Stimulated activated CD4-positive, alpha-beta T cell treated with anti-CD3 and anti-CD28 coated beads, Interleukin-1b, Interleukin-23, amount 100 ng/mL, for 4 hours (primary cell): ENCODE results near the gene EIF1.
"Not testable (repeated sequence)": the region's sequence is repeated elsewhere in the genome, so short reads cannot be mapped to it uniquely, and the experiment has no call there.

Experiments used
- DNase-seq, 2 donors: peaks; one replicate each; pipeline ENCODE4 v3.0.0-alpha.2; 2020; ENCODE audit warnings: low read depth in 2 of 2

EIF1 gene

GRCh38 chr17:41700843-41701242 lies 12.2 kb downstream of the EIF1 start:
- not testable (repeated sequence) for DNase-seq

GRCh38 chr17:41702712-41703111 lies 14.0 kb downstream of the EIF1 start:
- DNase-seq: no peak

GRCh38 chr17:41705271-41705991 lies 16.7 kb downstream of the EIF1 start:
- DNase-seq: no peak

- DNase-seq: no peak
Observed at GRCh38 chr17:41707803-41708669, 19.4 kb downstream of the EIF1 start.

GRCh38 chr17:41710472-41711090 lies 21.9 kb downstream of the EIF1 start:
- DNase-seq: no peak

- DNase-seq: no peak
Observed at GRCh38 chr17:41711669-41712400, 23.1 kb downstream of the EIF1 start, which contains the start of gene GAST. GAST (plus strand) TSS chr17:41712331; CDS start chr17:41715437, 3,106 bp downstream.

- DNase-seq: no peak
Observed at GRCh38 chr17:41717408-41718286, 29.0 kb downstream of the EIF1 start.

GRCh38 chr17:41718287-41718645 lies 29.6 kb downstream of the EIF1 start:
- DNase-seq: no peak

- DNase-seq: no peak
Observed at GRCh38 chr17:41722231-41722630, 33.5 kb downstream of the EIF1 start.

GRCh38 chr17:41723801-41724475 lies 35.3 kb downstream of the EIF1 start:
- no peak for DNase-seq

GRCh38 chr17:41724476-41725050 lies 35.9 kb downstream of the EIF1 start:
- no peak for DNase-seq

GRCh38 chr17:41725134-41725533 lies 36.4 kb downstream of the EIF1 start:
- DNase-seq: no peak

- no peak for DNase-seq
Observed at GRCh38 chr17:41728056-41728455, 39.4 kb downstream of the EIF1 start.

GRCh38 chr17:41730479-41730878 lies 41.8 kb downstream of the EIF1 start:
- DNase-seq: no peak

- no peak for DNase-seq
Observed at GRCh38 chr17:41731836-41732235, 43.2 kb downstream of the EIF1 start.

GRCh38 chr17:41733348-41734138 lies 44.9 kb downstream of the EIF1 start:
- DNase-seq: no peak

- no peak for DNase-seq
Observed at GRCh38 chr17:41734139-41734948, 45.7 kb downstream of the EIF1 start, which contains the start of gene HAP1. HAP1 (minus strand) TSS chr17:41734643; CDS start chr17:41734634, 9 bp downstream.

GRCh38 chr17:41734949-41735313 lies 46.2 kb downstream of the EIF1 start:
- DNase-seq: no peak
